AG04450 (cell line): ENCODE results near the gene ASPDH. TPM values are rescaled to one million over a fixed set of nuclear protein-coding genes. Genes with fewer than 3 reads are reported as not detected.

ENCODE experiments used
- CTCF ChIA-PET: fragments of 300-600, 350-600 bp; formaldehyde crosslinking; extraction: SDS; loops from one replicate; lab custom pipeline; 2022; ENCODE audit warnings: antibody characterized with exemption, inconsistent platforms; lab: Charles Lee
- POLR2A ChIA-PET: fragments of 350-600 bp; formaldehyde crosslinking; extraction: SDS; loops from one replicate; lab custom pipeline; 2021; ENCODE audit warnings: antibody characterized with exemption, inconsistent platforms; lab: Yijun Ruan, JAX
- DNase-seq: peaks from one replicate; pipeline ENCODE4 v3.0.0-alpha.2; 2011; ENCODE audit warnings: low read depth, low spot score
- H3K27ac ChIP-seq: one replicate; pipeline ENCODE4 v1.5.1; 2012; ENCODE audit warnings: low read depth, low read length, control low read depth
- H3K27me3 ChIP-seq: one replicate; pipeline ENCODE4 v1.6.0; 2012; ENCODE audit warnings: low read length; ENCODE audit not compliant: control insufficient read depth, insufficient read depth
- H3K4me3 ChIP-seq: 2 replicates; pipeline ENCODE4 v1.5.1; 2011; ENCODE audit warnings: mild to moderate bottlenecking, low read depth, low read length, control low read depth
- H3K9me3 ChIP-seq: 2 replicates; pipeline ENCODE4 v1.5.1; 2012; ENCODE audit warnings: low read length; ENCODE audit not compliant: control insufficient read depth, insufficient read depth
- polyA plus RNA-seq: library from polyadenylated mRNA; depleted of rRNA; stranded (reverse); fragments of >200 nt; gene quantifications from 2 replicates; pipeline ENCODE4 v1.2.3, GENCODE V29; 2011
- TF ChIP-seq, protein P1 (sequence below): IDR thresholded peaks from 2 replicates; pipeline ENCODE4 v1.5.1; 2011; ENCODE audit warnings: low read depth, low read length, control low read depth, inconsistent platforms

ASPDH gene
- polyA plus RNA-seq, 1 experiment = not detected

DNA sequence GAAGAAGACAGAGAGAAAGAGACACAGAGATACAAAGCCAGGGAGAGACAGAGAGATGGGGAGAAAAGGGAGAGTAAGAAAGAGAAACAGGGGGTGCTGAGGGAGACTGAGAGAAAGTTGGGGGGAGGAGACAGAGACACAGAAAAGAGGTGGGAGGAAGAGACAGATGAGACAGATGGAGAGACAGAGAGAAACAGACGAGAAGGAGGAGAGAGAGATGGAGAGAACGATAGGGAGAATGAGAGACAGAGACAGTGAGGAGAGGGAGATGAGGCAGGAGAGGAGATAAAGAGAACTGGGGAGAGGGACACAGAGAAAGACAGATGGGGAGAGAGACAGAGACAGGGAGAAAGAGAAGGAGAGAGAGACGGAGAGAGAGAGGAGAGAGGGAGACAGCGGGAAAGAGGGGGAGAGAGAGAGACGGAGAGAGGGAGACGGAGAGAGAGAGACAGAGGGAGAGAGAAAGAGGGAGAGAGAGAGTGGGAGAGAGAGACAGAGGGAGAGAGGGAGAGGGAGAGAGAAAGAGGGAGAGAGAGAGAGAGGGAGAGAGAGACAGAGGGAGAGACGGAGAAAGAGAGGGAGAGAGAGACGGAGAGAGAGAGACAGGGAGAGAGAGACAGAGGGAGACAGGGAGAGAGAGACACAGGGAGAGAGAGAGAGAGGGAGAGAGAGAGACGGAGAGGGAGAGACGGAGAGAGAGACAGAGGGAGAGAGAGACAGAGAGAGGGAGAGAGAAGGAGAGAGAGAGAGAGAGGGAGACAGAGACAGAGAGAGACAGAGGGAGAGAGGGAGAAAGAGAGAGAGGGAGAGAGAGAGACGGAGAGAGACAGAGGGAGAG, 15.3 kb downstream of the ASPDH start:
- TF ChIP-seq, protein P1, sequence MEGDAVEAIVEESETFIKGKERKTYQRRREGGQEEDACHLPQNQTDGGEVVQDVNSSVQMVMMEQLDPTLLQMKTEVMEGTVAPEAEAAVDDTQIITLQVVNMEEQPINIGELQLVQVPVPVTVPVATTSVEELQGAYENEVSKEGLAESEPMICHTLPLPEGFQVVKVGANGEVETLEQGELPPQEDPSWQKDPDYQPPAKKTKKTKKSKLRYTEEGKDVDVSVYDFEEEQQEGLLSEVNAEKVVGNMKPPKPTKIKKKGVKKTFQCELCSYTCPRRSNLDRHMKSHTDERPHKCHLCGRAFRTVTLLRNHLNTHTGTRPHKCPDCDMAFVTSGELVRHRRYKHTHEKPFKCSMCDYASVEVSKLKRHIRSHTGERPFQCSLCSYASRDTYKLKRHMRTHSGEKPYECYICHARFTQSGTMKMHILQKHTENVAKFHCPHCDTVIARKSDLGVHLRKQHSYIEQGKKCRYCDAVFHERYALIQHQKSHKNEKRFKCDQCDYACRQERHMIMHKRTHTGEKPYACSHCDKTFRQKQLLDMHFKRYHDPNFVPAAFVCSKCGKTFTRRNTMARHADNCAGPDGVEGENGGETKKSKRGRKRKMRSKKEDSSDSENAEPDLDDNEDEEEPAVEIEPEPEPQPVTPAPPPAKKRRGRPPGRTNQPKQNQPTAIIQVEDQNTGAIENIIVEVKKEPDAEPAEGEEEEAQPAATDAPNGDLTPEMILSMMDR = no peak
- H3K27ac ChIP-seq = no peak overlapping the region
- ChIA-PET CTCF (no interaction called here), POLR2A (no interaction called here)
- H3K4me3 ChIP-seq = no peak overlapping the region
- peaks cover 32% of the 10 kb centered on the region for H3K27me3 ChIP-seq
- no peak for DNase-seq
- no peaks in the 10 kb centered on the region; the same call in 1 of the 2 replicates for H3K9me3 ChIP-seq

DNA sequence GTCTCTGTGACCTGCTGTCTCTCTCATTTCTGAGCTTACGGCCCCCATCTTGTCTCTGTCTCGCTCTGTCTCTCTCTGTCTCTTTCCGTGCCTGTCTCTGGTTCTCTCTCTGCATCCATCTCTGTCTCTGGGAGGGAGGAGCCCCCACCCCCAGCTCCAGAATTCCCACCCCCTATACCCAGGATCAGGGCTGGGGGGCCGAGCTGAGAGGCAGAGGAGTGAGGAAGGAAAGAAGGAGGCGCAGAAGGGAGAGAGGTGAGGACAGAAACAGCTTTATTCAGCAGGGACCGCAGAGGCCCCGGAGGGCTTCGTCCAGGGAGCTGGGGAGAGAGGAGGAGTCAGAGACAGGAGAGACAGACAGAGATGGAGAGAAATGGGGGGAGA, 16.7 kb downstream of the ASPDH start:
- H3K9me3 ChIP-seq = no peaks in the 10 kb centered on the region; the same call in 1 of the 2 replicates
- H3K27me3 ChIP-seq = peaks cover 44% of the 10 kb centered on the region
- ChIA-PET POLR2A (no interaction called here), CTCF (no interaction called here)
- no peak for DNase-seq
- TF ChIP-seq, protein P1 = no peak
- no peak overlapping the region for H3K27ac ChIP-seq
- no peak overlapping the region for H3K4me3 ChIP-seq

DNA sequence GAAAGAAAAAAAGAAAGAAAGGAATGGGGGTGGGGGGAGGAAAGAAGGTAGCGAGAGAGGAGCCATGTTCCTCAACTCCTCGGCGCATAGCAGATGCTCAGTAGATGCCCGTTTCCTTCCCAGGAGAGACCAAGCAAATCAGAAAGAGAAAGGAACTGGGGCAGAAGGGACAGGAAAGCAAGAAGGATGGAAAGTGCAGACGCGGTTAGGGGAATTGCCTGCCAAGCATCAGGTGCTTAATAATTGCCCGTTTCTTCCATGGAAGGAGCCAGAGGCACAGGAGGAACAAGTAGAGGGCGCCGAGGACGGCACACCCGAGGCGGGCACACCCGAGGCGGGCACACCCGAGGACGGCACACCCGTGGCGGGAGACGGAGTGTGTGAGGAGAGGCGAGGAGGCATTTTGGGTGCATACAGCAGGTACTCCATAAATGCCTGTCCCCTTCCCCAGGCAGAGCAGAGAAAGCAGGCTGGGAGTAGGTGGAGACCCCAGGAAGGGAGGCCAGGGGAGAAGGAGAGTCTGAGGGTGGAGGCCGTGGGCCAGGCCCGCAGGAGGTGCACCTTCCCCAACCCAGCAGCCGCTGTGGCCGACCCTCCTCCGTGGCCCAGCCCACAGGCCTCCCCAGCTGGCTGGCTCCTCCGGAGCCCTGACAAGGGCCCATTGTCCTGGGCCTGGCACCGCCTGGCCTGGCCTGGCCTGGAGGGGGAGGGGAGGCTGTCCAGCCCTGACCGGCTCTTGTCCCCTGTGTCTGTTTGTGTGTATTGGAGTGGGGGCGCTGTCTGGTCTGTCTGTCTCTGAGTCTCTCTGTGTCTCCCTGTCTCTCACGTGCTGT, 17.3 kb downstream of the ASPDH start:
- H3K27ac ChIP-seq = no peak overlapping the region
- no peak for DNase-seq
- H3K9me3 ChIP-seq = no peaks in the 10 kb centered on the region; the same call in 1 of the 2 replicates
- CTCF ChIA-PET = no interaction called here
- H3K27me3 ChIP-seq = peaks cover 49% of the 10 kb centered on the region
- POLR2A ChIA-PET = no interaction called here
- TF ChIP-seq, protein P1 = no peak
- no peak overlapping the region for H3K4me3 ChIP-seq

DNA sequence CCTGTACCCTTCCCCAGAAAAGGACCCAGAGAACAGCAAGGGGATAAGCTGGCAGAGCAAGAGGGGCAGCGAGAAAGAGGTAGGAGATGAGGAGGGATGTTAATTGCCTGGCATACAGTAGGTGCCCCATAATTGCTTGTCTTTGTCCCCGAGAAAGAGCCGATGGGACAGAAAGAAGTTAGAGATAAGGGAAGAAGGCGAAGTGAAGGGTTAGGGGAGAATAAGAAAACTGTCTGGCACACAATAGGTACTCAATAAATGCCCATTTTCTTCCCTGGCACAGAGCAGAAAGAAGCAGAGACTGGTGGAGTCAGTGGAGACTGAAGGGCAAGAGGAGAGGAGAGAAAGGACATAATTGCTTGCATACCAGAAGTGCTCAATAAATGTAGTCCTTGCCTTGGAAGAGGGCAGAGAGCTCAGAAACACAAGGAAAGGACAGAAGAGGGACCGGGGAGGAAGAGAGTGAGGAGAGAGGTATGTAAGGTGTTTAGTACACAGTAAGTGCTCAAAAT, 18.6 kb downstream of the ASPDH start:
- ChIA-PET CTCF (no interaction called here), POLR2A (no interaction called here)
- Histone ChIP-seq H3K27me3 (peaks cover 50% of the 10 kb centered on the region), H3K9me3 (peaks cover 7% of the 10 kb centered on the region), H3K27ac (no peak overlapping the region), H3K4me3 (no peak overlapping the region)
- DNase-seq = no peak
- TF ChIP-seq, protein P1 = no peak
